Endothelial cell (in vitro differentiated cells): ENCODE measurements around the gene CAMKMT. TPM values are rescaled to one million over a fixed set of nuclear protein-coding genes. Genes with fewer than 3 reads are reported as not detected.

Experiments used
- DNase-seq: peaks from one replicate; pipeline ENCODE4 v3.0.0; 2021; ENCODE audit warnings: low spot score
- H3K27ac Mint-ChIP-seq: one replicate; pipeline ENCODE4 v1.8.0; 2021; ENCODE audit warnings: mixed read lengths, inconsistent platforms; ENCODE audit not compliant: unreplicated experiment
- H3K27me3 Mint-ChIP-seq: one replicate; pipeline ENCODE4 v1.8.0; 2021; ENCODE audit warnings: mild to moderate bottlenecking, moderate library complexity, mixed read lengths, inconsistent platforms; ENCODE audit not compliant: unreplicated experiment
- H3K36me3 Mint-ChIP-seq: one replicate; pipeline ENCODE4 v1.8.0; 2021; ENCODE audit warnings: mild to moderate bottlenecking, low read depth, mixed read lengths, inconsistent platforms; ENCODE audit not compliant: unreplicated experiment
- H3K4me1 Mint-ChIP-seq: one replicate; pipeline ENCODE4 v1.8.0; 2021; ENCODE audit warnings: mild to moderate bottlenecking, mixed read lengths, inconsistent platforms; ENCODE audit not compliant: unreplicated experiment
- H3K4me3 Mint-ChIP-seq: one replicate; pipeline ENCODE4 v1.8.0; 2021; ENCODE audit warnings: mild to moderate bottlenecking, mixed read lengths, inconsistent platforms; ENCODE audit not compliant: unreplicated experiment
- H3K9me3 Mint-ChIP-seq: one replicate; pipeline ENCODE4 v1.8.0; 2021; ENCODE audit warnings: mixed read lengths, inconsistent platforms; ENCODE audit not compliant: unreplicated experiment
- total RNA-seq: library from RNA; stranded (reverse); fragmentation: NEBNext Ultra II Directional; extraction: Animal tissue kit (Norgen Biotek cat#: 25700); gene quantifications from one replicate; pipeline ENCODE4 v1.2.1, GENCODE V29; 2021; ENCODE audit not compliant: unreplicated experiment
- TF ChIP-seq, protein P1 (sequence below): fragments of 200-600 bp; sonication (generic); IDR thresholded peaks from one replicate; pipeline ENCODE4 v1.5.0; 2021; ENCODE audit warnings: antibody characterized with exemption; ENCODE audit not compliant: unreplicated experiment

The CAMKMT gene
- total RNA-seq, 1 donor from 2014 or later = 8.4 TPM

DNA sequence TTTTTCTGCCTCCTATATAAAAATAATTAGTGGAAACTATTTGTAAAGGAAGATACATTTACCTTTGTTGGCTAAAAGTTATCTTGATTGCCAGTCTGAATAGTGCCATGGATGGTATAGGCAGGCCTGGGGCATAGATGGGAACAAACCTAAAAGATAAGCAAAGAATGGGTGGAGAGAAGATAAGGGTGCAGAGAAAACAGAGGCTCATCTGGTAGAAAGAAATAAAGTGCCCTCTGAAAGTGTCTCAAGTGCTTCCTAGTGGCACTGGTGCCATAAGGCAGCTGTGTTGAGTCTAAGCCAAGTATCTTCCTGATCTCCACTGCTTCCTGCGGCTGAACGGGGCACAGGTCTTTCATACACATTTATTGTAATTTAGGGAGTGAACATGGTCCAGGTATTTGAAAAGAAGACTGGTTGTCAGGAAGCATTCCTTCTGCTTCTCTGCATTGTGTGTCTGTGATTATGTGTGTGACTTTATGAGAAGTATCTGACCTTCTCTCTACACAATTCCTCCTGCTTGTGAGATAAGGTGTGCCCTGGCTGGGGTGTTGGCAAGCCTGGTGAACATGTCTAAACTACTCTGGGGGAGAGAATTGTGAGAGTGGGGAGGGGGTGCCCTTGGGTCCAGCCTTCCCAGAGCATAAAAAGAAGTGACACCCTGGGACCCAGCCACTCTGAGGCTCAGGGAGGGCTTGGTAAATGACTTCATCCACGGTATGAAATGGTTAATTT lies 280.5 kb downstream of the CAMKMT start:
- H3K4me1 Mint-ChIP-seq = peaks cover 6% of the 10 kb centered on the region
- no peaks in the 10 kb centered on the region for H3K27me3 Mint-ChIP-seq
- no peak overlapping the region for H3K4me3 Mint-ChIP-seq
- no peak for DNase-seq
- no peaks in the 10 kb centered on the region for H3K9me3 Mint-ChIP-seq
- TF ChIP-seq, protein P1, sequence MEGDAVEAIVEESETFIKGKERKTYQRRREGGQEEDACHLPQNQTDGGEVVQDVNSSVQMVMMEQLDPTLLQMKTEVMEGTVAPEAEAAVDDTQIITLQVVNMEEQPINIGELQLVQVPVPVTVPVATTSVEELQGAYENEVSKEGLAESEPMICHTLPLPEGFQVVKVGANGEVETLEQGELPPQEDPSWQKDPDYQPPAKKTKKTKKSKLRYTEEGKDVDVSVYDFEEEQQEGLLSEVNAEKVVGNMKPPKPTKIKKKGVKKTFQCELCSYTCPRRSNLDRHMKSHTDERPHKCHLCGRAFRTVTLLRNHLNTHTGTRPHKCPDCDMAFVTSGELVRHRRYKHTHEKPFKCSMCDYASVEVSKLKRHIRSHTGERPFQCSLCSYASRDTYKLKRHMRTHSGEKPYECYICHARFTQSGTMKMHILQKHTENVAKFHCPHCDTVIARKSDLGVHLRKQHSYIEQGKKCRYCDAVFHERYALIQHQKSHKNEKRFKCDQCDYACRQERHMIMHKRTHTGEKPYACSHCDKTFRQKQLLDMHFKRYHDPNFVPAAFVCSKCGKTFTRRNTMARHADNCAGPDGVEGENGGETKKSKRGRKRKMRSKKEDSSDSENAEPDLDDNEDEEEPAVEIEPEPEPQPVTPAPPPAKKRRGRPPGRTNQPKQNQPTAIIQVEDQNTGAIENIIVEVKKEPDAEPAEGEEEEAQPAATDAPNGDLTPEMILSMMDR = no peak
- H3K36me3 Mint-ChIP-seq = no peaks in the 10 kb centered on the region
- no peak overlapping the region for H3K27ac Mint-ChIP-seq

DNA sequence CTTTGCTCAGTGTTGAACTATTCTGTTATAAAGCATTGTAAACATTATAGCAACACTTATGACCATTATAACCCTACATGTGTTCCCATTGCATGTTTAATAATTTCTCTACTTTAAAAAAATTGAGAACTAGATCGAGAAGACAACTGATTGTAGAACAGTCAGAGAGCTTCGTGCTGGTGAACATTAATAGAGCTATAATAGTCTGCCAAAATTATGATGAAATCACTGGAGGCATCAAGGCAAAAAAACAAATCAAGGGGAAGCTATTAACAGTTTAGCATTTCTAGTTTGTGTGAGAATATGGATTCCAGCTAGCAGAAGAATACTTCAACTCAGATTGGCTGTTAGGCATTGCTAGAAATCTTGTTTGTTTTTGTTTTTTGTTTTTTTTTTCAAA lies 284.2 kb downstream of the CAMKMT start:
- DNase-seq = no peak
- H3K4me1 Mint-ChIP-seq = peaks cover 3% of the 10 kb centered on the region
- H3K4me3 Mint-ChIP-seq = no peak overlapping the region
- H3K27ac Mint-ChIP-seq = no peak overlapping the region
- no peaks in the 10 kb centered on the region for H3K27me3 Mint-ChIP-seq
- H3K36me3 Mint-ChIP-seq = no peaks in the 10 kb centered on the region
- TF ChIP-seq, protein P1 = no peak
- H3K9me3 Mint-ChIP-seq = no peaks in the 10 kb centered on the region

- Mint-ChIP-seq H3K4me3 (no peak overlapping the region), H3K27me3 (no peaks in the 10 kb centered on the region), H3K4me1 (peaks cover 3% of the 10 kb centered on the region), H3K27ac (no peak overlapping the region), H3K36me3 (no peaks in the 10 kb centered on the region), H3K9me3 (no peaks in the 10 kb centered on the region)
- no peak for DNase-seq
- TF ChIP-seq, protein P1 = no peak
Observed at GRCh38 chr2:44649381-44649780, 287.6 kb downstream of the CAMKMT start.

GRCh38 chr2:44650796-44651195 lies 289.0 kb downstream of the CAMKMT start:
- H3K27me3 Mint-ChIP-seq = no peaks in the 10 kb centered on the region
- no peaks in the 10 kb centered on the region for H3K9me3 Mint-ChIP-seq
- TF ChIP-seq, protein P1 = no peak
- no peak for DNase-seq
- peaks cover 3% of the 10 kb centered on the region for H3K4me1 Mint-ChIP-seq
- H3K27ac Mint-ChIP-seq = no peak overlapping the region
- H3K4me3 Mint-ChIP-seq = no peak overlapping the region
- no peaks in the 10 kb centered on the region for H3K36me3 Mint-ChIP-seq

DNA sequence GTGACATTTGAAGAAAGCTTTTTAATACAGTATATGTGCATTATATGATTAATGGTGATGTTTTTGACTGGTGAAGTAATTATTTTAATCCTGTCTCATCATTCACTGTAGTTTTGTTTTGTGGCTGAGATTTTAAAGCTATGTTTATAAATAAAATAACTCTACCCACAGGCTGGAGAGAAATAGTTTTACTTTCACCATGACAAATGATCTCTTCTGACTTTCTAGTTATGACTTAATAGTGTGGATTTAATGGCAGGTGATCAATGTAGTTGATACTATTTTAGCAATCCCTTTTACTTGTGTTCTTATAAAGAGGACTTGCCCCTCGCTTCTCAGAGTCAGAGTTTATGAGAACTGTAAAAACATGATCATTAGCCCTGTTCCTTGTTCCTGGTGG lies 290.2 kb downstream of the CAMKMT start:
- no peak for DNase-seq
- Mint-ChIP-seq H3K27ac (no peak overlapping the region), H3K9me3 (no peaks in the 10 kb centered on the region), H3K36me3 (no peaks in the 10 kb centered on the region), H3K27me3 (no peaks in the 10 kb centered on the region), H3K4me3 (no peak overlapping the region), H3K4me1 (peaks cover 3% of the 10 kb centered on the region)
- TF ChIP-seq, protein P1 = no peak
